ENCODE results near the gene FBXO21.
"Not testable (repeated sequence)": the region's sequence is repeated elsewhere in the genome, so short reads cannot be mapped to it uniquely, and the experiment has no call there.

The FBXO21 gene
- 58.5 to 93.1 (median 79.0) reads per million in 3 experiments for total RNA-seq

GRCh38 chr12:117190210-117190781, at the start of gene FBXO21:
Gene FBXO21, minus strand, starts transcription at chr12:117190470. Its CDS starts 14 bp downstream, at chr12:117190456.
- DNase-seq, result peak; percentile 91

- DNase-seq, result peak; percentile 32
Observed at GRCh38 chr12:117236456-117237001, 46.3 kb upstream of the FBXO21 start.

- DNase-seq, result no peak
Observed at GRCh38 chr12:117235261-117235660, 45.0 kb upstream of the FBXO21 start.

GRCh38 chr12:117234441-117234840, 44.2 kb upstream of the FBXO21 start:
- DNase-seq, result no peak

- no peak for DNase-seq
Observed at GRCh38 chr12:117231750-117232149, 41.5 kb upstream of the FBXO21 start.

- DNase-seq, result no peak
Observed at GRCh38 chr12:117228239-117228638, 38.0 kb upstream of the FBXO21 start.

GRCh38 chr12:117227000-117227653, 36.9 kb upstream of the FBXO21 start:
- DNase-seq, result no peak

- no peak for DNase-seq
Observed at GRCh38 chr12:117226505-117226904, 36.2 kb upstream of the FBXO21 start.

- DNase-seq, result no peak
Observed at GRCh38 chr12:117225179-117225578, 34.9 kb upstream of the FBXO21 start.

GRCh38 chr12:117220947-117221346, 30.7 kb upstream of the FBXO21 start:
- DNase-seq, result not testable (repeated sequence)

GRCh38 chr12:117218149-117218548, 27.9 kb upstream of the FBXO21 start:
- DNase-seq, result no peak

GRCh38 chr12:117216686-117217085, 26.4 kb upstream of the FBXO21 start:
- no peak for DNase-seq

- no peak for DNase-seq
Observed at GRCh38 chr12:117214797-117215196, 24.5 kb upstream of the FBXO21 start.

- DNase-seq, result no peak
Observed at GRCh38 chr12:117213295-117213808, 23.1 kb upstream of the FBXO21 start.

- peak; percentile 37 for DNase-seq
Observed at GRCh38 chr12:117212563-117213190, 22.4 kb upstream of the FBXO21 start.

GRCh38 chr12:117210266-117210918, 20.1 kb upstream of the FBXO21 start:
- no peak for DNase-seq

GRCh38 chr12:117209626-117210025, 19.4 kb upstream of the FBXO21 start:
- no peak for DNase-seq

GRCh38 chr12:117208811-117209455, 18.7 kb upstream of the FBXO21 start:
- no peak for DNase-seq

- DNase-seq, result no peak
Observed at GRCh38 chr12:117208206-117208605, 17.9 kb upstream of the FBXO21 start.

- DNase-seq, result no peak
Observed at GRCh38 chr12:117207675-117208074, 17.4 kb upstream of the FBXO21 start.

GRCh38 chr12:117202556-117202955, 12.3 kb upstream of the FBXO21 start:
- no peak for DNase-seq

- no peak for DNase-seq
Observed at GRCh38 chr12:117202033-117202432, 11.8 kb upstream of the FBXO21 start.

All from central memory CD4-positive, alpha-beta T cell (primary cell).